B cell (primary cell): ENCODE data around the gene IGFLR1.

Experiments used
- CTCF ChIP-seq: fragments of 200-600 bp; IDR thresholded peaks from one replicate; pipeline ENCODE4 v1.8.0; 2022; ENCODE audit warnings: antibody characterized with exemption, mild to moderate bottlenecking
- EZH2 ChIP-seq: IDR thresholded peaks from 2 replicates; pipeline ENCODE4 v1.6.1; 2012; ENCODE audit warnings: borderline replicate concordance, low read depth, mild to moderate bottlenecking, moderate library complexity, low read length; ENCODE audit not compliant: insufficient read depth, poor library complexity, severe bottlenecking

GRCh38 chr19:35756377-35757230 lies 14.4 kb upstream of the IGFLR1 start, which contains the start of gene HSPB6:
- TF ChIP-seq CTCF: no peak
- peak; percentile 47 for TF ChIP-seq EZH2
